ENCODE results near the gene BANF2. TPM values are rescaled to one million over a fixed set of nuclear protein-coding genes. Genes with fewer than 3 reads are reported as not detected.

Gene BANF2
- total RNA-seq, 6 experiments from 2014 or later, result not detected

DNA sequence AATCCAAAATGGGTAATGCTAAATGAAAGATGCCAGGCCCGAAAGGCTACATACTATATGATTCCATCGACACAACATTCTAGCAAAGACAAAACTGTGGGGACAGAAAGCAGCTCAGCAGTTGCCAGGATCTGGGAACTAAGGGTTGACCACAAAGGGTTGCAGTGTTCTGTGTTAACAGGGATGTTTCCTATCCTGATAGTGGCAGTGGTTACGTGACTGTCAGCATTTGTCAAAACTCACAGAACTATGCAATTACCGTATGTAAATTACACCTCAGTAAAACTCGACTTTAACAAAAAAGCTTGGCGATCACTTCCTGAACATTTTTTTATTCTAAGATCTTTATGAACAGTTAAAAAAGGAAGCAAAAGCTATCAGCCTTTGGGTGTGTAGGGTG lies 83.9 kb downstream of the BANF2 start:
- no peak for TF ChIP-seq CTCF (IDR thresholded peaks at IDR 0.05)
- Mint-ChIP-seq H3K4me3 (no peak overlapping the region), H3K36me3 (ENCODE audit: low read depth) (no peaks in the 10 kb centered on the region), H3K9me3 (no peaks in the 10 kb centered on the region), H3K27ac (no peak overlapping the region), H3K27me3 (ENCODE audit: insufficient read depth) (peaks cover 9% of the 10 kb centered on the region; the same call in 1 of the 2 replicates), H3K4me1 (ENCODE audit: low read depth) (peaks cover 11% of the 10 kb centered on the region)
- DNase-seq, result no peak

DNA sequence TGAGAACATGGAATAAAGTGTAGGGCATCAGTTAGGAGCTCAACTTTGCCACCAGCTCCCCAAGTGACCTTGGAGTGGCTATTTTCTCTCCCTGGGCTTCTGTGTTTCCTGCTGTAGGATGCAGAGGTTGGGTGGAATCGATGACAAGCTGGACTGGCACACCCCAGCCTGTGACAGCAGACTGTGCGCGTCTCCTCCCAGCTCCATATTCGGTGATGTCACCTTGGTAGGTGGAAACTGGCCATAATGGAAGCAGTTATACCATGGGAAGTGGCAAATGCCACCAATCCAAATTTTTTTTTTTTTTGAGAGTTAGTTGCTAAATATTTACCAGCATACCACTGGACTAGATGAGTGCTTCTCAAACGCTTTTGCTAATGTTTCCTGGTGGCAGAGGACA lies 85.2 kb downstream of the BANF2 start:
- Mint-ChIP-seq H3K27ac (no peak overlapping the region), H3K36me3 (ENCODE audit: low read depth) (no peaks in the 10 kb centered on the region), H3K4me1 (ENCODE audit: low read depth) (peaks cover 11% of the 10 kb centered on the region), H3K4me3 (no peak overlapping the region), H3K27me3 (ENCODE audit: insufficient read depth) (peaks cover 12% of the 10 kb centered on the region; the same call in 1 of the 2 replicates), H3K9me3 (no peaks in the 10 kb centered on the region)
- no peak for DNase-seq
- no peak for TF ChIP-seq CTCF (IDR thresholded peaks at IDR 0.05)

Other genes with a start within 250 kb of the BANF2 start
- gene BFSP1, start 168.6 kb upstream of the BANF2 start, total RNA-seq (2021; fragmentation: NEBNext Ultra II Directional; extraction: Animal tissue kit (Norgen Biotek cat#: 25700)), result 1 to 10 TPM; 1.2 to 2.5 (median 1.8) TPM
- gene DSTN, start 129.9 kb upstream of the BANF2 start, total RNA-seq (2021; fragmentation: NEBNext Ultra II Directional; extraction: Animal tissue kit (Norgen Biotek cat#: 25700)), result 100 to 1,000 TPM; 497 to 624 (median 521) TPM
- 100 to 1,000 TPM; 273 to 331 (median 317) TPM for gene RRBP1, start 17.7 kb upstream of the BANF2 start, total RNA-seq (2021; fragmentation: NEBNext Ultra II Directional; extraction: Animal tissue kit (Norgen Biotek cat#: 25700))